K562 (cell line): ENCODE results near the gene GYG1. TPM values are rescaled to one million over a fixed set of nuclear protein-coding genes. Genes with fewer than 3 reads are reported as not detected.

Experiments
- ATAC-seq: fragments of 200-7000 bp; cut with Tn5 transposase; 3 replicates; pipeline ENCODE4 v1.9.1; 2020; ENCODE audit warnings: moderate library complexity
- BruUV-seq: library from RNA; stranded (reverse); fragments of 400-500 nt; replicated peaks from 2 replicates; lab custom pipeline; 2021; lab: Mats Ljungman, UMichigan
- CTCF ChIA-PET: fragments of 300-600 bp; formaldehyde crosslinking; extraction: SDS; loops from one replicate; lab custom pipeline; 2021; ENCODE audit warnings: low intra/inter-chr PET ratio; lab: Yijun Ruan, JAX
- POLR2A ChIA-PET: fragments of 300-600, 350-650 bp; sonication (Branson Sonifier 250); formaldehyde crosslinking; extraction: SDS; loops from one replicate; lab custom pipeline; 2021; ENCODE audit warnings: antibody characterized with exemption, inconsistent platforms; lab: Yijun Ruan, JAX
- DNase-seq, 4 experiments: peaks; one replicate each; pipeline versions ENCODE4 v3.0.0 to v3.0.0-alpha.2; 2011 to 2018; ENCODE audit warnings: low spot score in 3 of 4, mixed read lengths in 3 of 4; ENCODE audit errors: extremely low read depth in 1 of 4
- FAIRE-seq: peaks from 2 replicates; lab custom pipeline; 2011; peaks lifted over from hg19 to GRCh38; lab: Jason Lieb, UNC
- H2AFZ ChIP-seq: 2 replicates; pipeline ENCODE4 v1.6.0; 2011; ENCODE audit warnings: low read depth, low read length, control low read depth, inconsistent platforms
- H3K27ac ChIP-seq: fragments of 200-600 bp; 3 replicates; pipeline ENCODE4 v1.8.0; 2011; ENCODE audit warnings: low read depth, mild to moderate bottlenecking, control low read depth, inconsistent platforms, low read length, moderate library complexity, mixed read lengths; ENCODE audit errors: extremely low read depth
- H3K27me3 ChIP-seq, 2 experiments: fragments of 300-600 bp in 1 of 2; 2 replicates in 1 of 2; 3 replicates in 1 of 2; pipeline versions ENCODE4 v1.6.0 to v1.8.0; 2011; ENCODE audit warnings: inconsistent platforms in 2 of 2, low read length in 2 of 2, mild to moderate bottlenecking in 1 of 2, mixed read lengths in 1 of 2, moderate library complexity in 1 of 2; ENCODE audit not compliant: control insufficient read depth in 2 of 2, insufficient read depth in 2 of 2
- H3K36me3 ChIP-seq: fragments of 300-600 bp; 3 replicates; pipeline ENCODE4 v1.8.0; 2011; ENCODE audit warnings: mild to moderate bottlenecking, low read length, inconsistent platforms; ENCODE audit not compliant: control insufficient read depth, insufficient read depth
- H3K4me1 ChIP-seq, 2 experiments: fragments of 200-600 bp in 1 of 2; replicated peaks in 1 of 2; 2 replicates in 1 of 2; 3 replicates in 1 of 2; pipeline versions ENCODE4 v1.5.1 to v1.8.0; 2011; ENCODE audit warnings: inconsistent platforms in 2 of 2, low read length in 2 of 2, mild to moderate bottlenecking in 1 of 2, mixed read lengths in 1 of 2, moderate library complexity in 1 of 2; ENCODE audit not compliant: control insufficient read depth in 2 of 2, insufficient read depth in 2 of 2
- H3K4me2 ChIP-seq: 2 replicates; pipeline ENCODE4 v1.6.1; 2011; ENCODE audit warnings: low read length, control low read depth, inconsistent platforms, mixed read lengths; ENCODE audit not compliant: insufficient read depth
- H3K4me3 ChIP-seq: fragments of 200-600 bp; sonication (generic), shearing (Covaris generic); 2 replicates; pipeline ENCODE4 v1.5.1; 2016; ENCODE audit warnings: control low read depth, inconsistent platforms
- H3K79me2 ChIP-seq: fragments of 200-600 bp; 3 replicates; pipeline ENCODE4 v1.8.0; 2011; ENCODE audit warnings: low read length, inconsistent platforms; ENCODE audit not compliant: control insufficient read depth, insufficient read depth
- H3K9ac ChIP-seq, 2 experiments: 2 replicates each; pipeline versions ENCODE4 v1.6.0 to v1.6.1; 2011; ENCODE audit warnings: low read depth in 2 of 2, low read length in 2 of 2, control low read depth in 1 of 2, inconsistent platforms in 1 of 2, mild to moderate bottlenecking in 1 of 2, mixed read lengths in 1 of 2; ENCODE audit not compliant: insufficient read depth in 1 of 2
- H3K9me1 ChIP-seq: one replicate; pipeline ENCODE4 v1.6.0; 2011; ENCODE audit warnings: inconsistent platforms, mild to moderate bottlenecking, low read length, moderate library complexity; ENCODE audit not compliant: control insufficient read depth, insufficient read depth
- H3K9me3 ChIP-seq: replicated peaks from 2 replicates; pipeline ENCODE4 v1.5.1; 2011; ENCODE audit warnings: low read depth, low read length, inconsistent platforms; ENCODE audit not compliant: control insufficient read depth, insufficient read depth
- H4K20me1 ChIP-seq: replicated peaks from 2 replicates; pipeline ENCODE4 v1.6.1; 2011; ENCODE audit warnings: low read length, inconsistent platforms, mixed read lengths; ENCODE audit not compliant: control insufficient read depth, insufficient read depth
- ADNP ChIP-seq: fragments of 200-800 bp; sonication (Bioruptor generic); IDR thresholded peaks from 2 replicates; pipeline ENCODE4 v1.6.1; 2016; ENCODE audit warnings: missing genetic modification characterization, missing compliant biosample characterization
- ARNT ChIP-seq, 2 experiments: fragments of 450-650 bp; IDR thresholded peaks; 2 replicates each; pipeline ENCODE4 v1.6.1; 2016; ENCODE audit warnings: mild to moderate bottlenecking in 1 of 2
- BHLHE40 ChIP-seq: IDR thresholded peaks from 2 replicates; pipeline ENCODE4 v1.6.1; 2011; ENCODE audit warnings: low read length, improper control_type of control experiment
- C11orf30 ChIP-seq: fragments of 450-650 bp; IDR thresholded peaks from 2 replicates; pipeline ENCODE4 v1.6.1; 2016; ENCODE audit warnings: low read depth, mild to moderate bottlenecking
- ELK1 ChIP-seq: sonication (generic); formaldehyde crosslinking; IDR thresholded peaks from 2 replicates; pipeline ENCODE4 v1.8.1; 2022; ENCODE audit warnings: missing genetic modification reagents
- HDAC6 ChIP-seq: IDR thresholded peaks from 2 replicates; pipeline ENCODE4 v1.6.1; 2012; ENCODE audit warnings: low read depth, mild to moderate bottlenecking, control low read depth, inconsistent platforms, low read length, moderate library complexity
- MAFF ChIP-seq: IDR thresholded peaks from 2 replicates; pipeline ENCODE4 v1.6.1; 2012; ENCODE audit warnings: low read length, improper control_type of control experiment
- MAFG ChIP-seq: fragments of 450-650 bp; conservative IDR thresholded peaks from 2 replicates; pipeline ENCODE4 v1.6.1; 2016; ENCODE audit warnings: missing genetic modification characterization, missing compliant biosample characterization
- MAFK ChIP-seq: IDR thresholded peaks from 2 replicates; pipeline ENCODE4 v1.6.1; 2011; ENCODE audit warnings: low read length, improper control_type of control experiment
- MEIS2 ChIP-seq: fragments of 450-650 bp; IDR thresholded peaks from 2 replicates; pipeline ENCODE4 v1.6.1; 2014; ENCODE audit warnings: mild to moderate bottlenecking; ENCODE audit not compliant: partially characterized antibody
- RBM22 ChIP-seq: fragments of 200-400 bp; formaldehyde crosslinking; IDR thresholded peaks from 2 replicates; pipeline ENCODE4 v1.6.1; 2018; ENCODE audit warnings: low read length, low read depth; ENCODE audit not compliant: poor library complexity, severe bottlenecking
- TRIM28 ChIP-seq: fragments of 450-650 bp; IDR thresholded peaks from 2 replicates; pipeline ENCODE4 v1.6.1; 2017
- ZNF316 ChIP-seq: fragments of 450-650 bp; IDR thresholded peaks from 2 replicates; pipeline ENCODE4 v1.6.1; 2016
- WGBS: fragments of 100-300 bp; shearing (Covaris generic); methylation state at CpG from one replicate; pipeline ENCODE4 v1.1.6; 2016; ENCODE audit warnings: low coverage, mixed read lengths; ENCODE audit not compliant: insufficient coverage; ENCODE audit errors: missing lambda C conversion rate; 5-methylcytosine and 5-hydroxymethylcytosine counted together
- in situ Hi-C: fragments of 300-500 bp; cut with MboI; formaldehyde crosslinking; loops from 4 replicates; pipeline ENCODE4 v1.15.0; 2018; ENCODE audit warnings: inconsistent platforms, mixed read lengths
- intact Hi-C: fragments of 100-400 bp; cut with micrococcal nuclease; formaldehyde crosslinking; loops from 2 replicates; pipeline ENCODE4 v1.14.2; 2022
- polyA plus RNA-seq, 8 experiments: library from polyadenylated mRNA; depleted of rRNA in 4 of 8; stranded (reverse) in 5 of 8; unstranded in 3 of 8; fragments of >200 nt; fragmentation: Nextera tagmentation in 2 of 8; fragmentation: Illumina TruSeq in 1 of 8; extraction: Ambion mirVana in 2 of 8; extraction: Trizol in 1 of 8; gene quantifications; 2 replicates each; pipeline versions ENCODE4 v1.2.1 to v1.2.3, GENCODE V29; 2011 to 2014; ENCODE audit warnings: inconsistent platforms in 1 of 8, missing spikeins in 1 of 8
- total RNA-seq, 7 experiments: library from RNA; depleted of rRNA in 6 of 7; stranded (reverse); fragments of >200 nt in 6 of 7; fragmentation: Illumina TruSeq in 2 of 7; extraction: Trizol in 2 of 7; gene quantifications; 2 replicates each; pipeline versions ENCODE4 v1.2.1 to v1.2.3, GENCODE V29; 2011 to 2021; ENCODE audit warnings: low replicate concordance in 1 of 7

Gene GYG1
- total and polyA plus RNA-seq, 9 of the 15 experiments (the other 6 are each of a cell fraction or from before 2014, with no cell fraction given) = 14.6 to 38.4 (median 24.6) TPM

GRCh38 chr3:149055575-149055974, 64.2 kb downstream of the GYG1 start:
- CTCF ChIA-PET = no interaction called here
- no peaks in the 10 kb centered on the region for H3K27me3 ChIP-seq
- no peak for FAIRE-seq

GRCh38 chr3:149058198-149058597, 66.9 kb downstream of the GYG1 start:
- peak; percentile 84 for TF ChIP-seq ZNF316
- peak; percentile 62 for TF ChIP-seq MAFK
- peak; percentile 66 for TF ChIP-seq MAFF
- TF ChIP-seq ADNP (tag) = no peak
- no peak for TF ChIP-seq TRIM28
- peak; percentile 70 for TF ChIP-seq C11orf30
- TF ChIP-seq MAFG (tag) = peak; percentile 49; the same call in 1 of the 2 replicates
- H3K27ac ChIP-seq = no peak overlapping the region
- H3K4me2 ChIP-seq = no peak overlapping the region
- CTCF ChIA-PET = no interaction called here
- no peaks in the 10 kb centered on the region for H3K79me2 ChIP-seq
- H3K27me3 ChIP-seq = no peaks in the 10 kb centered on the region
- no TSS peak for BruUV-seq
- H3K9me1 ChIP-seq = no peaks in the 10 kb centered on the region
- no peak for ATAC-seq
- H3K36me3 ChIP-seq = peaks cover 84% of the 10 kb centered on the region
- no peaks in the 10 kb centered on the region for H3K4me1 ChIP-seq
- no peaks in the 10 kb centered on the region for H3K9me3 ChIP-seq
- in situ Hi-C loops (no loop called here), intact Hi-C loops (no loop called here)
- WGBS = 88% methylated on average over 1 of the region's 1 CpG
- H2AFZ ChIP-seq = no peak overlapping the region
- no peaks in the 10 kb centered on the region for H4K20me1 ChIP-seq
- H3K4me3 ChIP-seq = no peak overlapping the region
- DNase-seq = no peak
- no peak for FAIRE-seq
- no peak overlapping the region for H3K9ac ChIP-seq
- POLR2A ChIA-PET = interaction anchor here (1.6 kb wide), 1 partner anchor 18 kb away, joined by 3 read pairs; no protein-coding TSS in a partner anchor

More at GRCh38 chr3:149055575-149055974, 64.2 kb downstream of the GYG1 start:
- in situ Hi-C loops (no loop called here), intact Hi-C loops (no loop called here)
- H4K20me1 ChIP-seq = no peaks in the 10 kb centered on the region
- no peak overlapping the region for H3K27ac ChIP-seq
- ATAC-seq (no peak), DNase-seq (no peak)
- no TSS peak for BruUV-seq
- no peaks in the 10 kb centered on the region for H3K4me1 ChIP-seq
- H3K4me3 ChIP-seq = no peak overlapping the region
- no peak overlapping the region for H2AFZ ChIP-seq
- H3K9me3 ChIP-seq = no peaks in the 10 kb centered on the region
- no peaks in the 10 kb centered on the region for H3K79me2 ChIP-seq
- H3K9me1 ChIP-seq = no peaks in the 10 kb centered on the region
- H3K9ac ChIP-seq = no peak overlapping the region
- WGBS = 86% methylated on average over 3 of the region's 3 CpGs
- POLR2A ChIA-PET = no interaction called here
- no peak overlapping the region for H3K4me2 ChIP-seq
- peaks cover 82% of the 10 kb centered on the region for H3K36me3 ChIP-seq
- TF ChIP-seq HDAC6 = no peak
- TF ChIP-seq ELK1 (CRISPR knock-in tag) = no peak
- TF ChIP-seq RBM22 = no peak
- no peak for TF ChIP-seq ARNT (IDR thresholded peaks at IDR 0.05)
- TF ChIP-seq BHLHE40 = no peak
- no peak for TF ChIP-seq MEIS2
